GM12872 (cell line): ENCODE data around the gene STMP1.
A peak's percentile ranks its signal among the peaks of the same experiment; 100 is the strongest.

ENCODE experiments used
- TF ChIP-seq, protein P1 (sequence below): IDR thresholded peaks from 3 replicates; pipeline ENCODE4 v1.5.1; 2011; ENCODE audit warnings: low read depth, mild to moderate bottlenecking, low read length, moderate library complexity; ENCODE audit not compliant: insufficient read depth

The STMP1 gene

DNA sequence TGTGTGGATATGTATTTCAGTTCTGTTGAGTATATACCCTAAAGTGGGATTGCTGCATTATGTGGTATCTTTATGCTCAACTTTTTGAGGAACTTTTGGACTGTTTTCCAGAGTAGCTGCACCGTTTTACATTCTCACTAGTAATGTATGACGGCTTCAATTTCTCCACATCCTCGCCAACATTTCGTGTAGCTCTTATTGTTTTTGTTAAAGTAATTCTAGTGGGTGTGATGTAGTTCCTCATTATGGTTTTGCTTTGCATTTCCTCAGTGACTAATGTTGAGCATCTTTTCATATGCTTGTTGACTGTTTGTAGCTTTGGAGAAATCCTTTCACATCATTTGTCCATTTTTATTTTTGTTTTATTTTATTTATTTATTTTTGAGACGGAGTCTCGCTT, 4.5 kb downstream of the STMP1 start:
- TF ChIP-seq, protein P1, sequence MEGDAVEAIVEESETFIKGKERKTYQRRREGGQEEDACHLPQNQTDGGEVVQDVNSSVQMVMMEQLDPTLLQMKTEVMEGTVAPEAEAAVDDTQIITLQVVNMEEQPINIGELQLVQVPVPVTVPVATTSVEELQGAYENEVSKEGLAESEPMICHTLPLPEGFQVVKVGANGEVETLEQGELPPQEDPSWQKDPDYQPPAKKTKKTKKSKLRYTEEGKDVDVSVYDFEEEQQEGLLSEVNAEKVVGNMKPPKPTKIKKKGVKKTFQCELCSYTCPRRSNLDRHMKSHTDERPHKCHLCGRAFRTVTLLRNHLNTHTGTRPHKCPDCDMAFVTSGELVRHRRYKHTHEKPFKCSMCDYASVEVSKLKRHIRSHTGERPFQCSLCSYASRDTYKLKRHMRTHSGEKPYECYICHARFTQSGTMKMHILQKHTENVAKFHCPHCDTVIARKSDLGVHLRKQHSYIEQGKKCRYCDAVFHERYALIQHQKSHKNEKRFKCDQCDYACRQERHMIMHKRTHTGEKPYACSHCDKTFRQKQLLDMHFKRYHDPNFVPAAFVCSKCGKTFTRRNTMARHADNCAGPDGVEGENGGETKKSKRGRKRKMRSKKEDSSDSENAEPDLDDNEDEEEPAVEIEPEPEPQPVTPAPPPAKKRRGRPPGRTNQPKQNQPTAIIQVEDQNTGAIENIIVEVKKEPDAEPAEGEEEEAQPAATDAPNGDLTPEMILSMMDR, result no peak

DNA sequence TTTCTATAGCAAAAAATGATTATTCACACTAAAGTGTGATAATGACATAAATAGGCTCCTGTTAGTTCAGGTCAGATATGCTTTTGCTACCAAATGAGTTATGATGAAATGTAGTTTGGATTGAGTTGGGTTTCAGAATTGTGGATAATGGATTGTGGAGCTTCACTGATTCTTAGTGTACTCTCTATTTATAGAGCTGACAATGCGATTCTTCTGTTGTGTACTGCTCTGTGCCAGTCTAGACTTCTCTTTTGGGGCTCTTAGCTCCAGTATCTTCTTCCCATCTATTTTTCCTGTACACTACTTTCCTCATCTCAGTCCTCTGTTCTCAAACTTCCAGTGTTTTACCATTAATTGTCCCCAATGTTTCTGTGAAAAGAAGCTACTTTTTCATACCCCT, 7.5 kb downstream of the STMP1 start:
- TF ChIP-seq, protein P1, result no peak

DNA sequence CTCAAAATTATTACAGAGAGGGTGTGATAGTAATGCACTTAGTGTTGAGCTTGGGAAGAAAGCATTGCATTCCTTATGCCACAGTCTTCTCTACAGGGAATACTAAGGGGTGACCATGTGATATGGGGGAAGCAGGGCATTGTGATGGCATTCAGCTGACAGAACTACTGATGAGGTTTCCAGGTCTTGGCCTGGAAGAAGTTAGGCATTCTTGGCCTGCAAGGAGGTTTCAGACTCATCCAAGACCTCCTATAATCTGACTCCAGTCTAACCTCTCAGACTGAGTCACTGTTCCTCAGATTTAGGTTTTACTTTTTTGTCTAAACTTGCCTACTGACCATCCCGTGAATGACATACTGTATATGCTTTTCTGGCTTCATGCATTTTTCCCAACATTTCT, 7.9 kb downstream of the STMP1 start:
- TF ChIP-seq, protein P1, result no peak

DNA sequence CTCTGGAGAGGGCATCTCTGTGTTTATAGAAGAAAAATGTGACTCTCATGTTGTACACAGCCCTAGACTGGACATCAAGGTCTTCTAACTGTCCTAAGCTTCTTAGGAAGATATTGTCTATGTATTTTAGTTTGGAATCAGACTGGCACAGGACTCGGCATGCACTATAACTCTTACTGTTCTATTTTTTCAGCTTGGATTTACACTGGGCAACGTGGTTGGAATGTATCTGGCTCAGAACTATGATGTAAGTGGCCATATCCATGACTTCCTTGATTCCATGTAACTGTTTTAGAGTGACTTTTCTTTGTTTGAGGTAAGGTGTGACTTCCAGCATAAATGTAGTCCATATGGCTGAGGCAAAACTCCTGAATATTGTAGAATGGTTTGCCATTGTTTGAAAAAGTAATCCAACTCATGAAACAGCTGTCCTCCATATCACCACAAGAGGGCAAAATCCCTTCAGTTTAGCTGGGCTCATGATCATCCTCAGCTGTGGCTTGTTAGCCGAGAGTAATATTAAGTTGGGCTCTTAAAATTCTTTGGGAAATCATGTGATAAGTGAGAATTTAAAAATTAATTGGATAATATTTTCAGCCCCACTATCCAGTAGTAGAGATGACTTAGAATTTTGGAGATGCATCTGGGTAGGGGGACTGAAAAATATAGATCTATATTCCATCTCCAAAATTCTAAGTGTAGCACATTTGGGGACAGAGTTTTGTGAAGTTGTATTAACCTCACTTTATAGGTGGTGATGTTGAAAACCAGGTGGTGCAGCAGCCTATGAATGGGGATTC, 10.4 kb downstream of the STMP1 start:
- TF ChIP-seq, protein P1, result peak; percentile 74

DNA sequence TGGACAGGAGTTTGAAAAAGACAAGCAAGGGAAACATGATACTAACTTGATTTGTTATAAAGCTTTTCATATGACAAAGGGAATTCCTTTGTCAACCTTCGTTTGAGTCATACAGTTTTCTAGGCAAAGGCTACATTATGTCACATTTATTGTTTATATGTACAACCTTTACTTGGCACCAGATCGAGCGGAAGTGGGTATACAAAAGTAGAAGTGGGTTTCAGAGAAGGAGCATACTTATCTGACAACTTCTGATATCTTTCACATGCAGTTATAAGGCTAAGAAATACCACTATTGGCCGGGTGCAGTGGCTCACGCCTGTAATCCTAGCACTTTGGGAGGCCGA, 11.0 kb downstream of the STMP1 start:
- TF ChIP-seq, protein P1, result no peak

DNA sequence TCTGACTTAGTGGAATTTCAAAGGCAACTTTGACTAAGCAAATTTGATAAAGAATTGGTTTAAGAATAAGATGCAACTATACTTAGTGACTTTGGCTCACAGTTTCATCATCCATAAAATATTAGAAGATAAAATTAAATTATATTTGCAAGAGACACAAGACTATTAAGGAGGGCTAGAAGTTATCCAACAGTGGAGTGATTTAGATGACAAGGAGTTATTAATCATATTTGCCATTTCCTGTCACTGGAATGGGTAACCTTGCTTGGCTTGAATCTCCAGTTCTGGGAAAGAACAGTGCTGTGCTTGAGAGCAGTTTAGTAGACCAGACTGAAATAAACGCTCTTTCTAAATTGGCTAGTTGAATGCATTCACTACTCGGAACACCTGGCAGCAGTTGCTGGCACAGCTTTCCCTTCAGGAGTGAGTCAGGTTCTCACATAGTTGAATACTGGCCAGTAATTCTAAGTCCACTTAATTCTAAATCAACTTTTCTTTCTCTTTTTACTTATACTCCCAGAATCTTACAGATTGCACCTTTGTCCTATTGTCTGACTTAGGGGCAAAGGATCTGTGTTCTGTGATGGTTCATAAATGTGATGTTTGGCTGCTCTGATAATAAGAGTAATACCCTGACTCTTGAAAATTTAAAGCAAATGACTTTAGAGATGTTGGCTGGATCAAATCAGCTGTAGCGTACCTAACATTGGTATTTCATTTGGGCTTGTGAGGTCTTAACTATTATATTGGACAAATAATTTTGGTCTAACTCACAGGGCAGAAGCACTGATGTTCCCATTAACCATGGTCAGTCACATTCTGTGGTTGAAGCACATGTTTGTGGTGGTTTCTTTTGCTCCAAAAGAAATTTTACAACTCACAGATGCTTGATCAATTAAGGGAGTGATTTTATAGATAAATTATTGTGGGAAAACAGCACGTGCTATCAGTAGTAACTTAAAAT, 16.6 kb downstream of the STMP1 start:
- TF ChIP-seq, protein P1, result no peak

DNA sequence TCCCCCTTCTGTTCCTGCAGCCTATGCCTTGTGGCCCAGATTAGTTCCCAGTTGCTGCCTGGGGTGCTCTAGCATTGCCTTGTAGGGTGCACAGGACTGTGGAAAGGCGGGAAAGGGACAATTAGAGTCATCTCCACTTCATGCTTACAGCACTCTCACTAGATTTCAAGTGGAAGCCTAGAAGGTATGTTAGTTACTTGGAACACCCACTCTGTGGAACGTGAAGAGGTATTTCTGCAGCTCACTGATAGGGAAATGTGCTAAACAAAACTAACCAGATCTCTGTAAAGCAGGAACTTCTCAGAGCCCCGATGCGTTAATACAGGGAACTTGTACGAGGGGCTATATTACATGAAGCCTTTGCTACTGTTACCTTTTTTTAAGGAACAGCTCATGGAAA, 19.4 kb downstream of the STMP1 start:
- TF ChIP-seq, protein P1, result no peak
